Measurements from ENCODE around the gene FAM13C. TPM values are rescaled to one million over a fixed set of nuclear protein-coding genes. Genes with fewer than 3 reads are reported as not detected.

FAM13C gene
- total and polyA plus RNA-seq, 12 donors: 8.9 to 92.8 (median 34.1) TPM

DNA sequence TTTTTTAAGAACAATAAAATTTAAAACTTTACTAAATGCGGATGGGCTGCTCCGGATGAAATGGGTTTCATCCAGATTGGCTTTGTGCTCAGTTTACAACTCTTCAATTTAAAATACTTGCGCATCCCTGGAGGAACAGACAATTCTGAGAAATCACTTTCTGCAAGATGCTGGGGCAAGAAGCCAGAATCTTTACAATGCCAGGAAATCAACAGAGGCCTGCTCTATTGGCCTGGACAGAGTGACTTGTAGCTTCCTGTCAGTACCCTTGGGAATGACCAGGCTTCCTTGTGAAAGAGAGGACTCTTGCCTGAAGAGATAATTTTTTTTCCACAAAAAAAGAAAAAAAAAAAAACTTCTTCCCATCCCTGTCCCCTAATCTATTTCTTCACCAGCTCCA is 3.9 kb upstream of the FAM13C start:
- TF ChIP-seq POLR2A (IDR thresholded peaks at IDR 0.05): no peak
- TF ChIP-seq CTCF (IDR thresholded peaks at IDR 0.05): no peak
- Histone ChIP-seq H3K36me3 (replicated peaks in 1 of 2) (no peaks in the 10 kb centered on the region), H3K27ac (no peak overlapping the region), H3K9me3 (replicated peaks in 1 of 3) (no peaks in the 10 kb centered on the region), H3K4me1 (replicated peaks in 1 of 2) (peaks cover 2 to 5% of the 10 kb centered on the region in 2 donors), H3K27me3 (no peaks in the 10 kb centered on the region), H3K4me3 (no peak overlapping the region)
- intact Hi-C loops (cut with DNase I): no loop called here
- WGBS, 4 donors: 62 to 71% (median 68%) methylated on average over 3 of the region's 3 CpGs
- DNase-seq: peak in 6 of 7 donors; percentile 36 to 79 (median 52)

DNA sequence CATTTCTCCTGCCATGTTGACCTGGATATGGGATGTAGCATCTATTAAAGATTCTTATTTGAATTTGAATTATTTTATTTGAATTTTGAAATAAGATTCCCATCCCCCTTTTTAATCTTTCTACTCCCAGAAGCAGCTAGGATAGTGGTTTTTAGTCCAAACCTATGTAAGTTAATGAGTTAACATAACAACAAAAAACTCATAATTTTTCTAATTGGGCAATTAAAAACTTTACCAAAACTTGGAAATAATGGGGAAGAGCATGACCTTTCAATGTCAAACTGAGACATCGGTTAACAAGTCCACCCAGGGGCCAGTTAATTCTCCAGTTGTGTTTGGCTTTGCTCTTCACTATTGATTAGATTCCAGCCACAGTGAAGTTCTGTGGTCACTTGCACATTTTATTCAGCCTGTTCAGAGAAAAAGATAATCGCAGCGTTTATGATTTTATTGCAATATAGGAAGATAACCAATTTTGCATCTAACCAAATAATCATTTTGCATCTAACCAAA is 1.2 kb upstream of the FAM13C start:
- no peaks in the 10 kb centered on the region for H3K27me3 ChIP-seq
- H3K36me3 ChIP-seq (replicated peaks in 1 of 2): no peaks in the 10 kb centered on the region
- intact Hi-C loops (cut with DNase I): no loop called here
- H3K4me1 ChIP-seq (replicated peaks in 1 of 2): peaks cover 13 to 33% of the 10 kb centered on the region in 2 donors
- DNase-seq: no peak
- no peak for TF ChIP-seq CTCF (IDR thresholded peaks at IDR 0.05)
- TF ChIP-seq POLR2A (IDR thresholded peaks at IDR 0.05): no peak
- H3K4me3 ChIP-seq: no peak overlapping the region
- H3K27ac ChIP-seq: peak overlapping the region in 1 of 5 donors; percentile 90
- H3K9me3 ChIP-seq (replicated peaks in 1 of 3): no peaks in the 10 kb centered on the region
- WGBS, 4 donors: 79 to 85% (median 83%) methylated on average over 3 of the region's 3 CpGs

GRCh38 chr10:59362959-59363381 is 621 bp upstream of the FAM13C start:
- peak overlapping the region; percentile 37 to 90 (median 82) for H3K27ac ChIP-seq
- no peaks in the 10 kb centered on the region for H3K36me3 ChIP-seq (replicated peaks in 1 of 2)
- peak; percentile 60 to 88 (median 70) for DNase-seq
- H3K4me1 ChIP-seq (replicated peaks in 1 of 2): peaks cover 13 to 37% of the 10 kb centered on the region in 2 donors
- H3K27me3 ChIP-seq: no peaks in the 10 kb centered on the region
- no peak for TF ChIP-seq CTCF (IDR thresholded peaks at IDR 0.05)
- TF ChIP-seq POLR2A (IDR thresholded peaks at IDR 0.05): peak in 1 of 2 donors; percentile 3
- 1 to 2% (median 2%) methylated on average over 11 of the region's 11 CpGs for WGBS, 4 donors
- peak overlapping the region in 2 of 4 donors; percentile 61 to 81 for H3K4me3 ChIP-seq
- no peaks in the 10 kb centered on the region for H3K9me3 ChIP-seq (replicated peaks in 1 of 3)
- intact Hi-C loops (cut with DNase I): no loop called here

GRCh38 chr10:59361663-59362143 is 646 bp downstream of the FAM13C start:
- Histone ChIP-seq H3K27me3 (no peaks in the 10 kb centered on the region), H3K36me3 (replicated peaks in 1 of 2) (no peaks in the 10 kb centered on the region), H3K27ac (peak overlapping the region; percentile 37 to 90 (median 82)), H3K4me3 (peak overlapping the region; percentile 15 to 81 (median 38)), H3K9me3 (replicated peaks in 1 of 3) (no peaks in the 10 kb centered on the region), H3K4me1 (replicated peaks in 1 of 2) (peaks cover 13 to 44% of the 10 kb centered on the region in 2 donors)
- WGBS, 4 donors: 18 to 39% (median 34%) methylated on average over 2 of the region's 2 CpGs
- intact Hi-C loops (cut with DNase I): no loop called here
- TF ChIP-seq POLR2A (IDR thresholded peaks at IDR 0.05) (no peak), CTCF (IDR thresholded peaks at IDR 0.05) (no peak)
- no peak for DNase-seq
